Thyroid gland (tissue), 4 donors: ENCODE measurements around the gene CSTF2.

Experiments
- CTCF ChIP-seq, 6 experiments: fragments of 200-600 bp in 3 of 6; fragments of 450-650 bp in 3 of 6; sonication (generic) in 3 of 6; IDR thresholded peaks; one replicate each; pipeline ENCODE4 v1.5.1; 2016 to 2019; ENCODE audit warnings: antibody characterized with exemption in 6 of 6, mild to moderate bottlenecking in 2 of 6, inconsistent platforms in 1 of 6, moderate library complexity in 1 of 6
- POLR2A ChIP-seq, 2 donors: fragments of 450-650 bp; IDR thresholded peaks; one replicate each; pipeline ENCODE4 v1.6.1; 2017; ENCODE audit warnings: antibody characterized with exemption in 2 of 2, mild to moderate bottlenecking in 2 of 2, moderate library complexity in 1 of 2

DNA sequence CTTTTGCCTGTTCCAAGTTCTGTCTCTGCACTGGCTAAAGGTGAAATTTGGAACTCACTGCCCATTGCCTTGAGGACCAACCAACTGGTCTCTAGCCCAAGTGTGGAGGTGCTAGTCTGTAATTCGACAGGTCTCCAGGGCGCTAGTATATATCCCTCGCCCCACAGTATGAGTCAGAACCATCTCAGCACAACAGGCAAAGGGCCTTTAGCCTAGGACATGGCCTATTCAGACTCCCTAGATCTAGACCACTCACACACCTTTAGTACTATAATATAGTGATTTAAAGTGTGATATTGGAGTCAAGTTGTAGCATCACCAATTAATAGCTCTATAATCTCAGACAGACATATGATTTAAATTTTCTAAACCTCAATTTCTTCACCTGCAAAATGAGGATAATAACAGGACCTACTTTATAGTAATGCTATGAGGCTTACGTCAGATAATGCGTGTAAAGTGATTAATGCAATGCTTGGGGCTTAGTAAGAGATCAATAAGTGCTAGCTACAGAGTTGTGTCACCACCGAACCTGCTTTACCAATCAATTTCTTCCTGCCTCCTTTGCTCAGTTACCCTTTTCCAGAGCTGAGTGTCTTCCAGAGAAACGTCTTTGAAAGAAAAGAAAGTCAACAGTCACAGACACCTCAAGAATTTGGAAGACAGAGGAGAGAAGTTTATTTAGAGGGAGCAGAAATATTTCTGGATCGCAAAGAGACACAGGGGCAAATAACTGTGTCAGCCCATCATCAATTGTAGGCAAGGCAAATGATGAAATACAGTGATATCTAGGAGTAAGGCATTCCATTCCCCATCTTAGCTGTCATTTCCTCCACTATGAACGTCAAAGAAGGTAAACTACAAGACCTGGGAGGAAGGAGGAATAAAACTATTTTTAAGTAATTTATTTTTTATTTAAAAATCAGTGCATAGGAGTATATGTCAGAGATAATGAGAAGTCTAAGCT is 51.7 kb downstream of the CSTF2 start:
- no peak for TF ChIP-seq POLR2A (IDR thresholded peaks at IDR 0.05)
- no peak for TF ChIP-seq CTCF (IDR thresholded peaks at IDR 0.05)
